ENCODE results near the gene COPG1.
"Not testable (repeated sequence)": the region's sequence is repeated elsewhere in the genome, so short reads cannot be mapped to it uniquely, and the experiment has no call there.

Gene COPG1

GRCh38 chr3:129246636-129247035 lies 2.8 kb upstream of the COPG1 start:
- Histone ChIP-seq H3K4me1 (ENCODE audit: control insufficient read depth, insufficient read depth, low read length) (peaks cover 15% of the 10 kb centered on the region), H3K36me3 (ENCODE audit: control insufficient read depth, insufficient read depth, low read length) (no peaks in the 10 kb centered on the region), H3K4me3 (ENCODE audit: low read length) (no peak overlapping the region), H3K9ac (ENCODE audit: low read length) (no peak overlapping the region), H3K9me3 (ENCODE audit: control insufficient read depth, low read length) (no peaks in the 10 kb centered on the region), H3K27me3 (ENCODE audit: control insufficient read depth, insufficient read depth, low read length) (no peaks in the 10 kb centered on the region)

- Histone ChIP-seq H3K9ac (ENCODE audit: low read length) (peak overlapping the region; percentile 96), H3K27me3 (ENCODE audit: control insufficient read depth, insufficient read depth, low read length) (no peaks in the 10 kb centered on the region), H3K36me3 (ENCODE audit: control insufficient read depth, insufficient read depth, low read length) (peaks cover 13% of the 10 kb centered on the region), H3K4me1 (ENCODE audit: control insufficient read depth, insufficient read depth, low read length) (peaks cover 15% of the 10 kb centered on the region), H3K9me3 (ENCODE audit: control insufficient read depth, low read length) (no peaks in the 10 kb centered on the region), H3K4me3 (ENCODE audit: low read length) (peak overlapping the region; percentile 87)
These were observed 973 bp upstream of the COPG1 start for GRCh38 chr3:129248286-129248979.

- Histone ChIP-seq H3K9me3 (ENCODE audit: control insufficient read depth, low read length) (no peaks in the 10 kb centered on the region), H3K4me1 (ENCODE audit: control insufficient read depth, insufficient read depth, low read length) (peaks cover 9% of the 10 kb centered on the region), H3K27me3 (ENCODE audit: control insufficient read depth, insufficient read depth, low read length) (no peaks in the 10 kb centered on the region), H3K4me3 (ENCODE audit: low read length) (no peak overlapping the region), H3K9ac (ENCODE audit: low read length) (no peak overlapping the region), H3K36me3 (ENCODE audit: control insufficient read depth, insufficient read depth, low read length) (peaks cover 41% of the 10 kb centered on the region)
These were observed 3.3 kb downstream of the COPG1 start for GRCh38 chr3:129252748-129253147.

GRCh38 chr3:129254536-129255230 lies 5.3 kb downstream of the COPG1 start:
- no peaks in the 10 kb centered on the region for H3K4me1 ChIP-seq (ENCODE audit: control insufficient read depth, insufficient read depth, low read length)
- H3K9me3 ChIP-seq (ENCODE audit: control insufficient read depth, low read length), result no peaks in the 10 kb centered on the region
- H3K36me3 ChIP-seq (ENCODE audit: control insufficient read depth, insufficient read depth, low read length), result peaks cover 48% of the 10 kb centered on the region
- H3K9ac ChIP-seq (ENCODE audit: low read length), result no peak overlapping the region
- no peak overlapping the region for H3K4me3 ChIP-seq (ENCODE audit: low read length)
- H3K27me3 ChIP-seq (ENCODE audit: control insufficient read depth, insufficient read depth, low read length), result no peaks in the 10 kb centered on the region

- no peak overlapping the region for H3K4me3 ChIP-seq (ENCODE audit: low read length)
- no peaks in the 10 kb centered on the region for H3K27me3 ChIP-seq (ENCODE audit: control insufficient read depth, insufficient read depth, low read length)
- no peak overlapping the region for H3K9ac ChIP-seq (ENCODE audit: low read length)
- no peaks in the 10 kb centered on the region for H3K9me3 ChIP-seq (ENCODE audit: control insufficient read depth, low read length)
- peaks cover 57% of the 10 kb centered on the region for H3K36me3 ChIP-seq (ENCODE audit: control insufficient read depth, insufficient read depth, low read length)
- H3K4me1 ChIP-seq (ENCODE audit: control insufficient read depth, insufficient read depth, low read length), result no peaks in the 10 kb centered on the region
These were observed 6.9 kb downstream of the COPG1 start for GRCh38 chr3:129256270-129256669.

- Histone ChIP-seq H3K9me3 (ENCODE audit: control insufficient read depth, low read length) (no peaks in the 10 kb centered on the region), H3K9ac (ENCODE audit: low read length) (no peak overlapping the region), H3K4me3 (ENCODE audit: low read length) (no peak overlapping the region), H3K36me3 (ENCODE audit: control insufficient read depth, insufficient read depth, low read length) (peaks cover 52% of the 10 kb centered on the region), H3K4me1 (ENCODE audit: control insufficient read depth, insufficient read depth, low read length) (no peaks in the 10 kb centered on the region), H3K27me3 (ENCODE audit: control insufficient read depth, insufficient read depth, low read length) (no peaks in the 10 kb centered on the region)
These were observed 8.2 kb downstream of the COPG1 start for GRCh38 chr3:129257609-129258008.

- Histone ChIP-seq H3K9ac (ENCODE audit: low read length) (no peak overlapping the region), H3K36me3 (ENCODE audit: control insufficient read depth, insufficient read depth, low read length) (peaks cover 40% of the 10 kb centered on the region), H3K9me3 (ENCODE audit: control insufficient read depth, low read length) (no peaks in the 10 kb centered on the region), H3K4me3 (ENCODE audit: low read length) (no peak overlapping the region), H3K27me3 (ENCODE audit: control insufficient read depth, insufficient read depth, low read length) (no peaks in the 10 kb centered on the region), H3K4me1 (ENCODE audit: control insufficient read depth, insufficient read depth, low read length) (no peaks in the 10 kb centered on the region)
These were observed 10.4 kb downstream of the COPG1 start for GRCh38 chr3:129259612-129260477.

- Histone ChIP-seq H3K36me3 (ENCODE audit: control insufficient read depth, insufficient read depth, low read length) (peaks cover 37% of the 10 kb centered on the region), H3K4me1 (ENCODE audit: control insufficient read depth, insufficient read depth, low read length) (no peaks in the 10 kb centered on the region), H3K27me3 (ENCODE audit: control insufficient read depth, insufficient read depth, low read length) (no peaks in the 10 kb centered on the region)
These were observed 11.2 kb downstream of the COPG1 start for GRCh38 chr3:129260606-129261005.

GRCh38 chr3:129261894-129262293 lies 12.5 kb downstream of the COPG1 start:
- peaks cover 24% of the 10 kb centered on the region for H3K36me3 ChIP-seq (ENCODE audit: control insufficient read depth, insufficient read depth, low read length)
- no peaks in the 10 kb centered on the region for H3K9me3 ChIP-seq (ENCODE audit: control insufficient read depth, low read length)
- H3K4me1 ChIP-seq (ENCODE audit: control insufficient read depth, insufficient read depth, low read length), result no peaks in the 10 kb centered on the region
- no peak overlapping the region for H3K9ac ChIP-seq (ENCODE audit: low read length)
- H3K27me3 ChIP-seq (ENCODE audit: control insufficient read depth, insufficient read depth, low read length), result no peaks in the 10 kb centered on the region
- no peak overlapping the region for H3K4me3 ChIP-seq (ENCODE audit: low read length)

More at GRCh38 chr3:129260606-129261005, 11.2 kb downstream of the COPG1 start:
- Histone ChIP-seq H3K9ac (ENCODE audit: low read length) (no peak overlapping the region), H3K9me3 (ENCODE audit: control insufficient read depth, low read length) (no peaks in the 10 kb centered on the region), H3K4me3 (ENCODE audit: low read length) (no peak overlapping the region)

GRCh38 chr3:129263161-129263910 lies 13.9 kb downstream of the COPG1 start:
- Histone ChIP-seq H3K4me1 (ENCODE audit: control insufficient read depth, insufficient read depth, low read length) (no peaks in the 10 kb centered on the region), H3K27me3 (ENCODE audit: control insufficient read depth, insufficient read depth, low read length) (no peaks in the 10 kb centered on the region), H3K36me3 (ENCODE audit: control insufficient read depth, insufficient read depth, low read length) (peaks cover 19% of the 10 kb centered on the region), H3K4me3 (ENCODE audit: low read length) (no peak overlapping the region), H3K9ac (ENCODE audit: low read length) (no peak overlapping the region), H3K9me3 (ENCODE audit: control insufficient read depth, low read length) (no peaks in the 10 kb centered on the region)

- H3K9ac ChIP-seq (ENCODE audit: low read length); H3K9me3 ChIP-seq (ENCODE audit: control insufficient read depth, low read length); H3K4me3 ChIP-seq (ENCODE audit: low read length); H3K4me1 ChIP-seq (ENCODE audit: control insufficient read depth, insufficient read depth, low read length); H3K27me3 ChIP-seq (ENCODE audit: control insufficient read depth, insufficient read depth, low read length): not testable (repeated sequence)
- peaks cover 25% of the 10 kb centered on the region for H3K36me3 ChIP-seq (ENCODE audit: control insufficient read depth, insufficient read depth, low read length)
These were observed 15.6 kb downstream of the COPG1 start for GRCh38 chr3:129264994-129265393.

Measured in mucosa of stomach (tissue), 1 donor.